Measurements from ENCODE around the gene NDRG4. TPM values are rescaled to one million over a fixed set of nuclear protein-coding genes. Genes with fewer than 3 reads are reported as not detected.

The NDRG4 gene
- total RNA-seq, 4 donors from 2014 or later = 29.7 to 97.2 (median 64.0) TPM

DNA sequence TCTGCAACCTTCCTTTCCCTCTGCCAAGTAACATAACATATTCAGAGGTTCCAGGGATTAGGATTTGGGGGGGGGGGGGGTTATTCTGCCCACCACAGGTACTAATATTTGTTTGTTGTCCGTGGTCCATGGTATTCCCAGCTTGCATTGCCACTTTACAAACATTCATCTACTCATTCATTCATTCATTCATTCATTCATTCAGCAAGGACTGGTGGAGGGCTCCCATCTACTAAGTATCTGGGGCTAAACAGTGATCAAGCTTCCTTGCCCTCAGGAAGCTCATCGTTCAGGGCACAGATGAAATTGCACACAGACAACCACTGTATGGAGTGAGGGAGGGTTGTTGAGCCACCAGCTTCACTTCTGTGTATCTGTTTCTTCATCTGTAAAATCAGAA lies 45.8 kb upstream of the NDRG4 start:
- no peak for DNase-seq (ENCODE audit: low spot score in 2 of 2)
- TF ChIP-seq, protein P1, sequence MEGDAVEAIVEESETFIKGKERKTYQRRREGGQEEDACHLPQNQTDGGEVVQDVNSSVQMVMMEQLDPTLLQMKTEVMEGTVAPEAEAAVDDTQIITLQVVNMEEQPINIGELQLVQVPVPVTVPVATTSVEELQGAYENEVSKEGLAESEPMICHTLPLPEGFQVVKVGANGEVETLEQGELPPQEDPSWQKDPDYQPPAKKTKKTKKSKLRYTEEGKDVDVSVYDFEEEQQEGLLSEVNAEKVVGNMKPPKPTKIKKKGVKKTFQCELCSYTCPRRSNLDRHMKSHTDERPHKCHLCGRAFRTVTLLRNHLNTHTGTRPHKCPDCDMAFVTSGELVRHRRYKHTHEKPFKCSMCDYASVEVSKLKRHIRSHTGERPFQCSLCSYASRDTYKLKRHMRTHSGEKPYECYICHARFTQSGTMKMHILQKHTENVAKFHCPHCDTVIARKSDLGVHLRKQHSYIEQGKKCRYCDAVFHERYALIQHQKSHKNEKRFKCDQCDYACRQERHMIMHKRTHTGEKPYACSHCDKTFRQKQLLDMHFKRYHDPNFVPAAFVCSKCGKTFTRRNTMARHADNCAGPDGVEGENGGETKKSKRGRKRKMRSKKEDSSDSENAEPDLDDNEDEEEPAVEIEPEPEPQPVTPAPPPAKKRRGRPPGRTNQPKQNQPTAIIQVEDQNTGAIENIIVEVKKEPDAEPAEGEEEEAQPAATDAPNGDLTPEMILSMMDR (IDR thresholded peaks at IDR 0.05) = no peak
- TF ChIP-seq POLR2A (IDR thresholded peaks at IDR 0.05) = no peak
- H3K4me3 ChIP-seq (ENCODE audit: low read depth, poor library complexity, severe bottlenecking) = no peak overlapping the region
- WGBS, 2 donors = 95 to 97% methylated on average over 2 of the region's 2 CpGs
- intact Hi-C loops (cut with DNase I; ENCODE audit: low total_unique reads) = no loop called here

- DNase-seq (ENCODE audit: low spot score in 2 of 2) = no peak
- no peak overlapping the region for H3K4me3 ChIP-seq (ENCODE audit: low read depth, poor library complexity, severe bottlenecking)
- 93 to 96% methylated on average over 5 of the region's 5 CpGs for WGBS, 2 donors
- no peak for TF ChIP-seq POLR2A (IDR thresholded peaks at IDR 0.05)
- TF ChIP-seq, protein P1 (IDR thresholded peaks at IDR 0.05) = no peak
- intact Hi-C loops (cut with DNase I; ENCODE audit: low total_unique reads) = no loop called here
Observed at GRCh38 chr16:58454856-58455255, 45.1 kb upstream of the NDRG4 start.

DNA sequence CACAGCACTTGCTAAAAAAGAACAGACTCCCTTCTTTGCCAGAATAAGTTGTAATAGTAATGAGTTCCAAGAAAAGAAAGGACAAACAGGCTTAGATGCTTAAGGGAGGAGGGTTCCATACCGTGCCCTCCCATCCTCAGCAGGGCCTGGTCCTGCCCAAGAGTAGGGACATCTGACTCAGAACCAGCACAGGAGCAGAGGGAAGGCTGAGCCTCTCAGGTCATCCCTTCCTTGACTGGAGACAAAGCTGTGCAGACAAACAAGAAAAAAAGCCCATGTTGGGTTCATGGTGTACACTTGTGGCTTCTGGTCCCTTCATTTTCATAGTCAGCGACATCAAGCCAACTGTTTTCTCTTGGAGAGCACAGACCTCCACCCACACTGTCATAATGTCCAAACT lies 44.2 kb upstream of the NDRG4 start:
- TF ChIP-seq, protein P1 (IDR thresholded peaks at IDR 0.05) = no peak
- TF ChIP-seq POLR2A (IDR thresholded peaks at IDR 0.05) = no peak
- no peak for DNase-seq (ENCODE audit: low spot score in 2 of 2)
- intact Hi-C loops (cut with DNase I; ENCODE audit: low total_unique reads) = no loop called here
- WGBS, 2 donors = 69 to 79% methylated on average over 2 of the region's 2 CpGs
- no peak overlapping the region for H3K4me3 ChIP-seq (ENCODE audit: low read depth, poor library complexity, severe bottlenecking)

GRCh38 chr16:58456193-58456592 lies 43.8 kb upstream of the NDRG4 start:
- no peak for TF ChIP-seq POLR2A (IDR thresholded peaks at IDR 0.05)
- TF ChIP-seq, protein P1 (IDR thresholded peaks at IDR 0.05) = no peak

GRCh38 chr16:58458606-58459343 lies 41.2 kb upstream of the NDRG4 start:
- WGBS, 2 donors = 89 to 91% methylated on average over 10 of the region's 10 CpGs
- DNase-seq (ENCODE audit: low spot score in 2 of 2) = no peak
- no peak overlapping the region for H3K4me3 ChIP-seq (ENCODE audit: low read depth, poor library complexity, severe bottlenecking)
- TF ChIP-seq POLR2A (IDR thresholded peaks at IDR 0.05) = no peak
- TF ChIP-seq, protein P1 (IDR thresholded peaks at IDR 0.05) = no peak
- intact Hi-C loops (cut with DNase I; ENCODE audit: low total_unique reads) = no loop called here

More at GRCh38 chr16:58456193-58456592, 43.8 kb upstream of the NDRG4 start:
- 69 to 72% methylated on average over 3 of the region's 3 CpGs for WGBS, 2 donors
- intact Hi-C loops (cut with DNase I; ENCODE audit: low total_unique reads) = no loop called here
- no peak overlapping the region for H3K4me3 ChIP-seq (ENCODE audit: low read depth, poor library complexity, severe bottlenecking)
- no peak for DNase-seq (ENCODE audit: low spot score in 2 of 2)
